CD4-positive, CD25-positive, alpha-beta regulatory T cell (primary cell): ENCODE results near the gene HABP4. TPM values are rescaled to one million over a fixed set of nuclear protein-coding genes. Genes with fewer than 3 reads are reported as not detected.
"Not testable (repeated sequence)": the region's sequence is repeated elsewhere in the genome, so short reads cannot be mapped to it uniquely, and the experiment has no call there.

Experiments used
- ATAC-seq, 2 donors: fragments of 150-1000 bp; cut with Tn5 transposase; one replicate each; pipeline ENCODE4 v1.10.0; 2021; ENCODE audit warnings: low read depth in 2 of 2, moderate number of reproducible peaks in 2 of 2, moderate library complexity in 1 of 2
- DNase-seq, 3 donors: peaks; one replicate each; pipeline versions ENCODE4 v3.0.0 to v3.0.0-alpha.2; 2012 to 2022; ENCODE audit warnings: mixed read lengths in 1 of 3
- H3K27ac ChIP-seq: one replicate; pipeline ENCODE4 v1.7.0; 2013; ENCODE audit warnings: mild to moderate bottlenecking, low read length; ENCODE audit not compliant: insufficient read depth, poor library complexity, severe bottlenecking
- H3K27me3 ChIP-seq: one replicate; pipeline ENCODE4 v1.7.0; 2013; ENCODE audit warnings: low read length; ENCODE audit not compliant: control insufficient read depth, insufficient read depth
- H3K36me3 ChIP-seq: one replicate; pipeline ENCODE4 v1.7.0; 2013; ENCODE audit warnings: mild to moderate bottlenecking, low read length, moderate library complexity; ENCODE audit not compliant: control insufficient read depth, insufficient read depth
- H3K4me1 ChIP-seq: 2 replicates; pipeline ENCODE4 v1.7.0; 2013; ENCODE audit warnings: mild to moderate bottlenecking, low read length; ENCODE audit not compliant: insufficient read depth, control insufficient read depth, poor library complexity, severe bottlenecking
- H3K4me3 ChIP-seq: one replicate; pipeline ENCODE4 v1.7.0; 2013; ENCODE audit warnings: low read depth, mild to moderate bottlenecking, low read length, moderate library complexity
- H3K9me3 ChIP-seq, 2 experiments: 1 replicate in 1 of 2; 2 replicates in 1 of 2; pipeline ENCODE4 v1.7.0; 2013; ENCODE audit warnings: low read length in 2 of 2, mild to moderate bottlenecking in 1 of 2, moderate library complexity in 1 of 2; ENCODE audit not compliant: control insufficient read depth in 2 of 2
- H3K27ac Mint-ChIP-seq, 3 donors: one replicate each; pipeline ENCODE4 v1.8.0; 2020 to 2022; ENCODE audit warnings: mild to moderate bottlenecking in 3 of 3, mixed read lengths in 3 of 3, moderate library complexity in 2 of 3
- H3K27me3 Mint-ChIP-seq: one replicate; pipeline ENCODE4 v1.8.0; 2022; ENCODE audit warnings: mild to moderate bottlenecking, mixed read lengths
- H3K36me3 Mint-ChIP-seq: one replicate; pipeline ENCODE4 v1.8.0; 2020; ENCODE audit warnings: mixed read lengths
- H3K4me1 Mint-ChIP-seq, 4 donors: one replicate each; pipeline ENCODE4 v1.8.0; 2020 to 2022; ENCODE audit warnings: mixed read lengths in 4 of 4, mild to moderate bottlenecking in 1 of 4
- H3K4me3 Mint-ChIP-seq, 4 donors: one replicate each; pipeline ENCODE4 v1.8.0; 2020 to 2022; ENCODE audit warnings: mild to moderate bottlenecking in 4 of 4, mixed read lengths in 4 of 4, moderate library complexity in 3 of 4
- H3K9me3 Mint-ChIP-seq, 7 donors: one replicate each; pipeline ENCODE4 v1.8.0; 2020 to 2022; ENCODE audit warnings: mixed read lengths in 7 of 7, mild to moderate bottlenecking in 3 of 7, moderate library complexity in 2 of 7
- polyA plus RNA-seq, 4 donors: library from polyadenylated mRNA; unstranded; fragments of 300-500 nt; fragmentation: Illumina TruSeq; gene quantifications; one replicate each; pipeline ENCODE4 v1.2.3, GENCODE V29; 2021
- total RNA-seq: library from RNA; stranded (reverse); gene quantifications from one replicate; pipeline ENCODE4 v1.2.3, GENCODE V29; 2022

The HABP4 gene
- total and polyA plus RNA-seq, 5 donors from 2014 or later, result 19.8 to 25.5 (median 21.2) TPM

DNA sequence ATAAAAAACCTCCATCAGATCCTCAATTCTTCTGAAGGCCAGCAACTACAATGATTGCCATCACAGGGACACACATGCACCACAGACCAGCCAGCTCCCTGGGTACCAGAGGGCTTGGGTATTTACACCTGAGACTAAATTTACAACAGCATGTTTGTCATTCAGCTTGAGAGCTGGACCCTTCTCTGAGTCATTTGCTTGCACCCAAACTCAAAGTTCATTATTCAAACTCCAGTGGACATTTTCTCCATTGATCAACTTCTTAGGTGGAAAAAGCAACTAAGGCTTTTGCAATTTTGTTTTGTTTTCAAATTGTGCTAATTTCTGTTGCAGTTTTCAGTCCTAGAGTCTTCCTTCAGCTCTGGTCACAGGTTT lies 53.4 kb downstream of the HABP4 start:
- H3K4me3 Mint-ChIP-seq, H3K27ac ChIP-seq, ATAC-seq, H3K27me3 Mint-ChIP-seq, H3K4me3 ChIP-seq, DNase-seq, H3K4me1 Mint-ChIP-seq, H3K27ac Mint-ChIP-seq, H3K36me3 ChIP-seq, H3K9me3 Mint-ChIP-seq, H3K27me3 ChIP-seq, H3K9me3 ChIP-seq, H3K4me1 ChIP-seq: not testable (repeated sequence)
- H3K36me3 Mint-ChIP-seq, result peaks cover 22% of the 10 kb centered on the region

DNA sequence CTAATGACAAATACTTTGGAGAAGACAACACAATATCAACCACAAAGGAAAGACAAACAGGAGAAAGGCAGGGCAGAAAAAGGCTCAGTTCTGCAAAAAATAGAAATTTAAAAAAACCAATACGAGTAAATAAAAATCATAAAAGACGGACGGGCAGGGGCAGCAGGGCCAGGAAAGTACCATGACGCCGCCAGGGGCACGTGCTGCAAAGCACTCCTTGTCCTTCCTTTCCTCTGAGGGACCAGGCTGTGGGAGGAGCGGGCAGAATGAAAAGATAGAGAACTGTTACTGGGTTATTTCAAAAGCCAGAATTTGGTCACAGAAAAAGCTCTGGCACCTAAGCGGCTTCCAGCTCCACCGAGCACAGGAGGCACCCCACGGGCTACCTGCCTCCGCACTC lies 53.9 kb downstream of the HABP4 start:
- ATAC-seq (no peak), DNase-seq (no peak)
- Histone ChIP-seq H3K9me3 (no peaks in the 10 kb centered on the region), H3K27ac (no peak overlapping the region), H3K4me1 (no peaks in the 10 kb centered on the region), H3K27me3 (no peaks in the 10 kb centered on the region), H3K36me3 (peaks cover 3% of the 10 kb centered on the region), H3K4me3 (no peak overlapping the region)
- Mint-ChIP-seq H3K27ac (no peak overlapping the region), H3K9me3 (no peaks in the 10 kb centered on the region), H3K36me3 (peaks cover 24% of the 10 kb centered on the region), H3K4me3 (no peak overlapping the region), H3K4me1 (no peaks in the 10 kb centered on the region), H3K27me3 (peaks cover 4% of the 10 kb centered on the region)

DNA sequence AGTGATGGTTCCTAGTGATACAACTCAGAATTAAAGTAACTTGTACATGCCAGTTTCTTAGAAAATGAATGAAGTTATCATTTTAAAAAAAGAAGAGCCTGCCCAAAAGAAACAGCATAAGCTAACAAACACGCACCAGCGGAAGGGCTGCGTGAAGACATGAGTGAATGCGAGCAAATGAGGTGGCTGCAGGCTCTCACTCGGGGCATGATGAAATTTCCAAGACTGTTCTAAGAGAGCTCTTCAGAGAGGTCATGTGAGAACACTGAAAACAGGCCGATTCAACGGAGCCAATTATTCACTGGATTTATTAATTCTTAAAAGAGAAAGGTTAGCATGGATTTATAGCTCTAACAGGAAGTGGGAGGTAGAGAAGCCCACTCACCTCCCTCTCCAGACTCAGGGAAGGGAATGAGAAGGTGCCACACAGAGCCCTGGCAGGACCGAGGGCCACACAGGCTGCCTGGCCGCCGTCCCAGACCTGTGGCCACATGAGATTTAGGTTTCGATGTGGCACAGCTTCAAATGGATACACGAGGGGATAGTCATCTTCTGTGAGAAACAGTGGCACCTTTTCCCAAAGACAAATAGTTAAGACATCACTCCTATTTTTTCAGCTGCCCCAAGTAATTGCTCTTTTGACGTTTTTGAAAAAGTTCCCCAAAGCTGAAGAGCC lies 55.5 kb downstream of the HABP4 start:
- Mint-ChIP-seq H3K27ac (peak overlapping the region in 1 of 3 donors; percentile 2), H3K4me3 (no peak overlapping the region), H3K27me3 (peaks cover 4% of the 10 kb centered on the region), H3K36me3 (peaks cover 29% of the 10 kb centered on the region), H3K9me3 (no peaks in the 10 kb centered on the region), H3K4me1 (peaks cover 0 to 4% (median 3%) of the 10 kb centered on the region in 4 donors)
- no peaks in the 10 kb centered on the region for H3K9me3 ChIP-seq
- no peak overlapping the region for H3K27ac ChIP-seq
- H3K27me3 ChIP-seq, result no peaks in the 10 kb centered on the region
- peaks cover 6% of the 10 kb centered on the region for H3K36me3 ChIP-seq
- H3K4me3 ChIP-seq, result no peak overlapping the region
- no peaks in the 10 kb centered on the region for H3K4me1 ChIP-seq
- DNase-seq (no peak), ATAC-seq (no peak)

DNA sequence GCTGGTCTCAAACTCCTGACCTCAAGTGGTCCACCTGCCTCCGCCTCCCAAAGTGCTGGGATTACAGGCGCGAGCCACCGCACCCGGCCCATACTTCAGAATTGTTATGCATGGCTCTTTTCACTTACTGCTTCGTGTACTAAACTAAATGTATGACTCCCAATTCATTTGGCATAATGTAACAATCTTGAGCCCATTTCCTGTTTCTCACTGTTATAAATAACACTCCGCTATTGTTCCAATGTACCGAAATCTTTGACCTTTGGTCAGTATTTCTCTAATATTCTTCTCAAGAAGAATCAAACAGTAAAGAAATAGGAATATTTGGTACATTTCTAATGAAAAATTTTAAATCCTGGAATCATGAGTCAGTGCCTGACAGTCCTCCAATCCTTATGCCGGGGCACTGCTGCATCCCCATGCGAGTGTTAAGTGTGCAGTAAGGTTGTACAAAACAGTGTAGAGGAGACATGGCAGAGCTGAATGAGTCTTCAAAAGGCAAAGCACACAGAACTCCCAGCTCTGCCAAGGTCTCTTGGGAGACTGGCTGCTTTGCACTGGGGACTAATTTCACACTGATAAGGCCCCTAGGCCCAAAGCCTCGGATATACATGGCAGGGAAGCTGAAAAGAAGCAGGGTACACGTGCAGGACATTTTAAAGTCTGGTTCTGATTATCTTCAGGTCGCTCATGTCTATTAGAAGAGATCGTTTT lies 58.4 kb downstream of the HABP4 start:
- Histone ChIP-seq H3K27ac (no peak overlapping the region), H3K36me3 (peaks cover 9% of the 10 kb centered on the region), H3K4me1 (no peaks in the 10 kb centered on the region), H3K9me3 (no peaks in the 10 kb centered on the region), H3K4me3 (no peak overlapping the region), H3K27me3 (no peaks in the 10 kb centered on the region)
- DNase-seq (no peak), ATAC-seq (no peak)
- H3K4me1 Mint-ChIP-seq, result peaks cover 0 to 5% (median 4%) of the 10 kb centered on the region in 4 donors
- H3K27me3 Mint-ChIP-seq, result peaks cover 4% of the 10 kb centered on the region
- no peaks in the 10 kb centered on the region for H3K9me3 Mint-ChIP-seq
- H3K27ac Mint-ChIP-seq, result no peak overlapping the region
- H3K4me3 Mint-ChIP-seq, result no peak overlapping the region
- H3K36me3 Mint-ChIP-seq, result peaks cover 27% of the 10 kb centered on the region

DNA sequence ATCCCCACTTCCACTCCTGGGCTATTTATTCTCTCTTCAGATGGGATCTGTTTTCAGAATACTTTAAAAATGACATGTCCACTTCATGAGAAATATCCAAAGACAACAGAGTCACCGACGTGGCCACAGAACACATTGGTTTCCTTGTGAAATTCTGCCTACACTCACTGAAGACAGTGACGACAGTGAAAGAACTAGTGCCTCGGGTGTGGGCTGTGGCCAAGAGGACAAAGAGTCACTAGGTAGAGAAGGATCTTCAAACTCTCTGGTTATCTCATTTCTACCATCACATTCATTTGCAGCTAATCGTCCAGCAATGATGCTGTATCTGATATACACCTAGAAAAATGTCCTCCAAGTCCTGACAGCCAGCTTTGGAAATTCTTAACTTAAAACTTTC lies 59.1 kb downstream of the HABP4 start:
- H3K4me1 ChIP-seq, result no peaks in the 10 kb centered on the region
- no peak overlapping the region for H3K27ac ChIP-seq
- ATAC-seq (no peak), DNase-seq (no peak)
- Mint-ChIP-seq H3K27ac (no peak overlapping the region), H3K4me1 (peaks cover 0 to 5% (median 4%) of the 10 kb centered on the region in 4 donors), H3K27me3 (peaks cover 4% of the 10 kb centered on the region), H3K9me3 (no peaks in the 10 kb centered on the region), H3K36me3 (peaks cover 25% of the 10 kb centered on the region), H3K4me3 (no peak overlapping the region)
- no peaks in the 10 kb centered on the region for H3K27me3 ChIP-seq
- H3K36me3 ChIP-seq, result peaks cover 9% of the 10 kb centered on the region
- no peak overlapping the region for H3K4me3 ChIP-seq
- no peaks in the 10 kb centered on the region for H3K9me3 ChIP-seq

DNA sequence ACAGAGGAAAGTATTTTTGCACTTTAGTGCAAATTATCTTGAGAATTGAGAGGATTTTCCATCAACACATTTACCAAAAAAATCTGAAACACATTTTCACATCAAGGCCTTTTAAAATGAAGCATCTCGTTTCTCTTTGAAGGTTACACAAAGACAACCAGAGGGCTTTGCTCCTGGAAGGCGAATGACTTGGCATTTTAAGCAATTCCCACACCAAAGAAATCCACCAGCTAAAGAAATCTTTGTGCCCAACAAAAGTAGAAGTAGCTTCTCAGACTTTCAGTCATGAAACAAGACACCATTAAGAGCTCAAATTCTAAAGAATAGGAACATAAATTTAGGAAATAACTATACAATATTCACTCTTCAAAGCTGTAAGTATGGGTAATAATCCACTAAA lies 59.9 kb downstream of the HABP4 start:
- H3K36me3 ChIP-seq, result peaks cover 13% of the 10 kb centered on the region
- Mint-ChIP-seq H3K27me3 (no peaks in the 10 kb centered on the region), H3K36me3 (peaks cover 27% of the 10 kb centered on the region), H3K27ac (no peak overlapping the region), H3K4me3 (no peak overlapping the region), H3K9me3 (no peaks in the 10 kb centered on the region), H3K4me1 (peaks cover 0 to 5% (median 4%) of the 10 kb centered on the region in 4 donors)
- no peak overlapping the region for H3K4me3 ChIP-seq
- no peaks in the 10 kb centered on the region for H3K27me3 ChIP-seq
- no peaks in the 10 kb centered on the region for H3K9me3 ChIP-seq
- H3K27ac ChIP-seq, result no peak overlapping the region
- ATAC-seq (no peak), DNase-seq (no peak)
- H3K4me1 ChIP-seq, result no peaks in the 10 kb centered on the region

DNA sequence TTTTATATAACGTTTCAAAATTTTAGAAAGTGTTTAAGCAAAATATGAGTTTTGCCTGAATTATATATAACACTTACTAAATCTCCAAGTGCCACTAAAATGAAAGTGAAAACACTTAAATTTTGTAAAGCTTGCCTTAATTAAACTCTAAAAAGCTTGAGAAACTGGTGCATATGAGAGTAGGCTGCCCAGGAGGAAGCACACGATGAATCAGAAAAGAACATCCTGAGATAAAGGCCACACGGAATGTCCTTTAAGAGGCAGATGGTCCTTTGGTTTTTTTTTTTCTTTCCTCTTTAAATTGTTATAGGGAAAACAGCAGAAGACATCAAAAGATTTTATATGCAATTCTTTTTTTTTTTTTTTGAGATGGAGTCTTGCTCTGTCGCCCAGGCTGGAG lies 60.3 kb downstream of the HABP4 start:
- Histone ChIP-seq H3K36me3 (peaks cover 13% of the 10 kb centered on the region), H3K9me3 (no peaks in the 10 kb centered on the region), H3K4me1 (no peaks in the 10 kb centered on the region), H3K27me3 (no peaks in the 10 kb centered on the region), H3K27ac (no peak overlapping the region), H3K4me3 (no peak overlapping the region)
- H3K36me3 Mint-ChIP-seq, result peaks cover 29% of the 10 kb centered on the region
- ATAC-seq (no peak), DNase-seq (peak in 1 of 3 donors; percentile 22)
- H3K9me3 Mint-ChIP-seq, result no peaks in the 10 kb centered on the region
- H3K27me3 Mint-ChIP-seq, result no peaks in the 10 kb centered on the region
- peak overlapping the region in 1 of 3 donors; percentile 31 for H3K27ac Mint-ChIP-seq
- H3K4me3 Mint-ChIP-seq, result no peak overlapping the region
- H3K4me1 Mint-ChIP-seq, result peaks cover 0 to 5% (median 4%) of the 10 kb centered on the region in 4 donors

DNA sequence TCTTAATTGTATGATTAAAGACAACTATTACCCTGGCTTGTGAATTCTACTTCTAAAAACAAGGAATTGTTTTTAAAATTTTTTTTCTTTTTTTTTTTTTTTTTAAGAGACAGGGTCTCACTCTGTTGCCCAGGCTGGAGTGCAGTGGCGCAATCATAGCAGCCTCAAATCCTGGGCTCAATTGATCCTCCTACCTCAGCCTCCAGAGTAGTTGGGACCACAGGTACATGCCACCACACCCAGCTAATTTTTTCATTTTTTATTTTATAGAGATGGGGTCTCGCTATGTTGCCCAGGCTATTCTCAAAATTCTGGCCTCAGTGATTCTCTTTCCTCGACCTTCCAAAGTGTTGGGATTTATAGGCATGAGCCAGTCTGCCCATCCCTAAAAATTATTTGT lies 62.3 kb downstream of the HABP4 start:
- H3K4me3 ChIP-seq, result no peak overlapping the region
- H3K4me1 ChIP-seq, result no peaks in the 10 kb centered on the region
- Mint-ChIP-seq H3K27me3 (no peaks in the 10 kb centered on the region), H3K27ac (no peak overlapping the region), H3K4me1 (peaks cover 0 to 5% (median 4%) of the 10 kb centered on the region in 4 donors), H3K4me3 (no peak overlapping the region), H3K36me3 (peaks cover 32% of the 10 kb centered on the region), H3K9me3 (no peaks in the 10 kb centered on the region)
- ATAC-seq (no peak), DNase-seq (no peak)
- H3K9me3 ChIP-seq, result no peaks in the 10 kb centered on the region
- H3K27ac ChIP-seq, result no peak overlapping the region
- peaks cover 13% of the 10 kb centered on the region for H3K36me3 ChIP-seq
- H3K27me3 ChIP-seq, result no peaks in the 10 kb centered on the region
